Measurements from ENCODE around the gene MTMR12. TPM values are rescaled to one million over a fixed set of nuclear protein-coding genes. Genes with fewer than 3 reads are reported as not detected.
A peak's percentile ranks its signal among the peaks of the same experiment; 100 is the strongest.
"Not testable (repeated sequence)": the region's sequence is repeated elsewhere in the genome, so short reads cannot be mapped to it uniquely, and the experiment has no call there.

The MTMR12 gene
- total RNA-seq, 8 experiments from 2014 or later = 6.3 to 22.1 (median 13.2) TPM

DNA sequence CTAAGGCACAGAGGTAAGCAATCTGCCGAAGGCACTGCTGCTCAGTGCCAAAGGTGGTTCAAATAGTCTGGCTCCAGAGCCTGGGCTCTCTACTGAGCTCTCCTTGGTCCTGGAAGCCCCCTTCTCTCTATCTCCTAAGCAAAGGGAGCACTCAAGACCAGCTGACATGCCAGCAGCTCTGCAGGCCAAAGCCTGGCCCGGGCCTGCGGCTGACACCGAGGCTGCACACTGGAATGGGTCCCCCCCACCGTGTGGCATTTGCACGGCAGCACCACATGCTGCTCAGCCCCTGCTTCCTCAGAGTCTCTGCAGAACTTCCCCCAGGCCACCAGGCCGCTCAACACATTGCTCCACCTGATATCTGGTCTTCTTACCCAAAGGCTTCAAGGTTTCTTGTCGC lies 80.8 kb downstream of the MTMR12 start:
- Histone ChIP-seq H3K27ac (no peak overlapping the region), H3K4me3 (no peak overlapping the region), H3K4me1 (replicated peaks in 1 of 2) (no peaks in the 10 kb centered on the region)
- ATAC-seq (replicated peaks in 6 of 8) = peak in 1 of 8 experiments; percentile 25
- WGBS, 10 experiments = 0 to 80% (median 27%) methylated on average over 1 to 2 of the region's 8 CpGs; no CpG with 5 or more reads in 4 of the 10 experiments
- in situ Hi-C loops (cut with MboI; ENCODE audit: low pct_unique_long_range_greater_than_20kb in 2 of 9, low sequenced_read_pairs in 9 of 9, unreplicated experiment in 9 of 9) = loop anchor here in 1 of 9 experiments (10.0 kb wide), 1 partner anchor 93 kb away; no protein-coding TSS in a partner anchor

DNA sequence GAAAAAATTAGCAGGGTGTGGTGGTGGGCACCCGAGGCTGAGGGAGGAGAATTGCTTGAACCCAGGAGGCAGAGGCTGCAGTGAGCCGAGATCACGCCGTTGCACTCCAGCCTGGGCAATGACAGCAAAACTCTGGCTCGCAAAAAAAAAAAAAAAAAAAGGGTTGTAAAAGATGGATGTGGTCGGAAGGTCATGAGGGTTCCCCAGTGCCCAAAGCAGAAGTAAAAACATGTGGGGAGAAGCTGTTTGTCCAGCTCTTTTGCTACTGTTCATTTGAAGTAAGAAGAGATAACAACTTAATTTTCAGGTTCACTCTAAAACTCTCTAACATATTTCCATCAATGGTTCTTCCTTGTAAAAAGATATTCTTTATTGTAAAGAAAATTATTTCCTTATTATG lies 81.5 kb downstream of the MTMR12 start:
- Histone ChIP-seq H3K27ac (no peak overlapping the region), H3K4me1 (replicated peaks in 1 of 2) (no peaks in the 10 kb centered on the region), H3K4me3 (no peak overlapping the region)
- WGBS, 10 experiments = 64 to 100% (median 90%) methylated on average over 1 to 6 of the region's 6 CpGs; no CpG with 5 or more reads in 2 of the 10 experiments
- in situ Hi-C loops (cut with MboI; ENCODE audit: low pct_unique_long_range_greater_than_20kb in 2 of 9, low sequenced_read_pairs in 9 of 9, unreplicated experiment in 9 of 9) = loop anchor here in 1 of 9 experiments (10.0 kb wide), 1 partner anchor 94 kb away; no protein-coding TSS in a partner anchor
- no peak for ATAC-seq (replicated peaks in 6 of 8)

DNA sequence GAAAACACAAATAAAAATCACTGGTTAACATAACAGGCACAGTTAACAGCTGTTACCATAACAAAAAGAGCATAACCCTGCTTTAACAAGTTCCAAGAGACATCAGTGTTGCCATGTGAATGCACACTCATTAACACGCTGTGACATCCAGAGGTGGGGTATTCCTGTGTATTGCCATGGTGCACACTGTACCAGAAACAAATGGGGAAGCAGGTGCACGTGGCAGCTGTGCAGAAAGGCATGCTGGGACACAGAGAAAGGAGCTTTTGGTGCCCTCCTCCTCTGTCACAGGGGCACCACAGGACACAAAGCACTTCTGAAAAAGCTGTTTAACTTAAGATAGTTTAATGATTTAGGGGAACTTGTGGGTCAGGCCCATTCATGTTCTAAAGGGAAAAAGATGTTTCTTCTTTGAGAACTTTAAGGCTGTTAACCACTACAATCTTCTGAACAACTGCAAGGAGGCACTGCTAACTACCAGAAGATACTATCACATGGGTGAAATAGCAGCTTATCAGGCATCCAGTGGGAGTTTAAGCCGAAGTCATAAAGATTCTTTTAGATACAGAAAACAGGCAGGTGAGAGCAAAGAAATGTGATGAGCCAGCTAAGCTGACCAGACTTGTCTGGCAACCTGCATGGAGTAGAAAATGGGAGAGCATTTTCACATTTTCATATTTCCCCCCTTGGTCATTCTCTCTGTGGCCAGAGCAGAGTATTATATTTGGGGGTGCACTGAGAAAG lies 82.2 kb downstream of the MTMR12 start:
- whole genome bisulfite sequencing, 10 experiments = 71 to 100% (median 97%) methylated on average over 1 to 3 of the region's 3 CpGs; no CpG with 5 or more reads in 2 of the 10 experiments
- ATAC-seq (replicated peaks in 6 of 8) = peak in 5 of 8 experiments; percentile 56 to 77 (median 66)
- in situ Hi-C loops (cut with MboI; ENCODE audit: low pct_unique_long_range_greater_than_20kb in 2 of 9, low sequenced_read_pairs in 9 of 9, unreplicated experiment in 9 of 9) = loop anchor here in 1 of 9 experiments (10.0 kb wide), 1 partner anchor 94 kb away; no protein-coding TSS in a partner anchor
- H3K27ac ChIP-seq = no peak overlapping the region
- no peaks in the 10 kb centered on the region for H3K4me1 ChIP-seq (replicated peaks in 1 of 2)
- no peak overlapping the region for H3K4me3 ChIP-seq

DNA sequence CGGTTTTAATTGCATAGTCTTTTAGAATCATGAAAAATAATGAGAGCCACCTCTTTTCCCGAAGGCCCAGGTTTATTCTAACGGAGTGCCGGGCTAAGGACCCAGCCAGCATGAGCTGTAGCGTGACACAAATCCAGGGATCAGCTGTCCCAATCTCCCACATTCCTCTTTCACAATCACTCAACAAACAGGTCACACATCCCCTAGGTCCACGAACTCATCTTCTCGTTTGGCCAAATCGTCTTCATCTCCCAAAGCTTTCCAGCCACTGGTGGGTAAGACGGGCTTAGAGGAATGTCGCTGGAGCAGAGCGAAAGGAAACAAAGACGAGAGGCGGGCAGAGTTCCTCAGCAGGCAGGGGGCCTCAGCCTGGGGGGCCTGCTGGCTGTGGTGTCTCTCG lies 83.2 kb downstream of the MTMR12 start:
- 81 to 100% (median 94%) methylated on average over 2 to 11 of the region's 14 CpGs; no CpG with 5 or more reads in 3 of the 10 experiments for WGBS, 10 experiments
- in situ Hi-C loops (cut with MboI; ENCODE audit: low pct_unique_long_range_greater_than_20kb in 2 of 9, low sequenced_read_pairs in 9 of 9, unreplicated experiment in 9 of 9) = no loop called here
- Histone ChIP-seq H3K4me3 (no peak overlapping the region), H3K27ac (no peak overlapping the region), H3K4me1 (replicated peaks in 1 of 2) (no peaks in the 10 kb centered on the region)
- no peak for ATAC-seq (replicated peaks in 6 of 8)

DNA sequence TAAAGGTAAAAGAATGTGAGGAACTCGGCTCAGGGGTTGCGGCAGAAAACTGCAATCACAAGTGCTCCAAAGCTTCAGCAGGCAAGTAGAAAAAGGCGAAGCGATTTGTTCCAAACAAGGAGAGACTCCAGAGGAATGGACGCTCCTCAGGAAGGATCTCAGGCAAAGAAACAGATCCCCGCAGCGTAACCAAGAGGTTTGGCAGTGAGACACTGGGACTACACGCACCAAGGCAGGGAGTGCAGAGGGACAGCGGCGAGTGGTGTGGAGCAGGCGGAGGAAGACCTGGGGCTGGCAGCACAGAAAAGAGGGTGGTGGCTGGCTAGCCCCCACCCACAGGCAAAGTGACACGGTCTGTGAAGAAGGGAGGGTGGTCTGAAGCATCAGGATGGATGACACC lies 83.9 kb downstream of the MTMR12 start:
- ATAC-seq (replicated peaks in 6 of 8) = no peak
- in situ Hi-C loops (cut with MboI; ENCODE audit: low pct_unique_long_range_greater_than_20kb in 2 of 9, low sequenced_read_pairs in 9 of 9, unreplicated experiment in 9 of 9) = no loop called here
- Histone ChIP-seq H3K4me3 (no peak overlapping the region), H3K27ac (no peak overlapping the region), H3K4me1 (replicated peaks in 1 of 2) (peaks cover 0 to 3% of the 10 kb centered on the region in 2 donors)
- WGBS, 10 experiments = 92 to 100% (median 97%) methylated on average over 2 to 10 of the region's 12 CpGs; no CpG with 5 or more reads in 1 of the 10 experiments

DNA sequence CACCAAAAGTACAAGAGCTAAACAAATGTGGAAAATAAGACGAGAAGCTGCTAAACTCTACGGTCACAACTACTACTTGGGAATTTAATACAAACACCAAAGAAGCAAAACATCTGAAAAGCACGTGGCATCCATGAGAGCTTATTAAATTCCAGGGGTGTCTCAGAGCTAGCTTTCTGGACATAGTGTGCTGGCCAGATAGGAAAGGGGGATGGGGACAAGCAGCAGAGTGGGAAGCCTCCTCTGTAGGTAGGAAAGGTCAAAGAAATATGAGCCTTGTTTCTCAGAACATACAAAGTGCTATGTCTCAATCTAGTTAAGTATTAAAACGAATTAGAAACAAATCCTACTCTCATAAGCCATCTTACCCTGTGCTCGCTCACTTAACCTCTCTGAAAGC lies 87.3 kb downstream of the MTMR12 start:
- WGBS, 10 experiments = 38 to 97% (median 81%) methylated on average over 1 to 5 of the region's 5 CpGs
- ATAC-seq (replicated peaks in 6 of 8) = peak in 2 of 8 experiments; percentile 36 to 47
- H3K4me3 ChIP-seq = no peak overlapping the region
- no peak overlapping the region for H3K27ac ChIP-seq
- peaks cover 0 to 5% of the 10 kb centered on the region in 2 donors for H3K4me1 ChIP-seq (replicated peaks in 1 of 2)
- in situ Hi-C loops (cut with MboI; ENCODE audit: low pct_unique_long_range_greater_than_20kb in 2 of 9, low sequenced_read_pairs in 9 of 9, unreplicated experiment in 9 of 9) = no loop called here

DNA sequence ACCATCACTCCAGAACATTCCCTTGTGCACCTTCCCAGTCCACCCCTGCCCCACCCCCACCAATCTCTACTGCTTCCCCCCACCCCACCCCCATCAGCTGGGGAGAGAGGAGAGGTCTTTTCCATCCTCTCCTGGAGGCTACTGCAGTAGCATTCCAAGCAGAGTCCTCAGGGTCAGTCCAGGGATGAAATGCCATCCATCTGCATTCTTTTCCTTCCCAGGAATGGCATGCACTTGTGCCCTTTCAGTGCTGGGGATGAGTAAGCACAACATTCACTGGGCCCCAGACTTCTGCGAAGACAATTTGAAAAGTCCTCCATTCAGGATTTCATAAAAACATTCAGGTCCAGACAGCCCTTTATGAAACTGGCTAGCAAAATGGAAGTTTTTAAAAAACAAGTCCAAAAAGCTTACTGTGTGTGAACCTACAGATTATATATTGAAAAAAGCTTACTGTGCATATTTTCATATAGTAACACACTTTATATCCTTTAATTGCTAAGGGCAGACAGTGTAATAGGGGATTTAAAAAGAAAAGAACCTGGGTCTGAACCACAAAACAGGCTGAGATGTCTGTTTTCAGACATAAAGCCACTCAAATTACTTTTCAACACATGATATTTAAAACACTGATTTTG lies 88.6 kb downstream of the MTMR12 start:
- Histone ChIP-seq H3K4me1 (replicated peaks in 1 of 2) (peaks cover 0 to 5% of the 10 kb centered on the region in 2 donors), H3K4me3 (no peak overlapping the region), H3K27ac (no peak overlapping the region)
- WGBS, 10 experiments = 43 to 100% (median 73%) methylated on average over 1 of the region's 1 CpG; no CpG with 5 or more reads in 4 of the 10 experiments
- ATAC-seq (replicated peaks in 6 of 8) = peak in 6 of 8 experiments; percentile 38 to 92 (median 64)
- in situ Hi-C loops (cut with MboI; ENCODE audit: low pct_unique_long_range_greater_than_20kb in 2 of 9, low sequenced_read_pairs in 9 of 9, unreplicated experiment in 9 of 9) = no loop called here

DNA sequence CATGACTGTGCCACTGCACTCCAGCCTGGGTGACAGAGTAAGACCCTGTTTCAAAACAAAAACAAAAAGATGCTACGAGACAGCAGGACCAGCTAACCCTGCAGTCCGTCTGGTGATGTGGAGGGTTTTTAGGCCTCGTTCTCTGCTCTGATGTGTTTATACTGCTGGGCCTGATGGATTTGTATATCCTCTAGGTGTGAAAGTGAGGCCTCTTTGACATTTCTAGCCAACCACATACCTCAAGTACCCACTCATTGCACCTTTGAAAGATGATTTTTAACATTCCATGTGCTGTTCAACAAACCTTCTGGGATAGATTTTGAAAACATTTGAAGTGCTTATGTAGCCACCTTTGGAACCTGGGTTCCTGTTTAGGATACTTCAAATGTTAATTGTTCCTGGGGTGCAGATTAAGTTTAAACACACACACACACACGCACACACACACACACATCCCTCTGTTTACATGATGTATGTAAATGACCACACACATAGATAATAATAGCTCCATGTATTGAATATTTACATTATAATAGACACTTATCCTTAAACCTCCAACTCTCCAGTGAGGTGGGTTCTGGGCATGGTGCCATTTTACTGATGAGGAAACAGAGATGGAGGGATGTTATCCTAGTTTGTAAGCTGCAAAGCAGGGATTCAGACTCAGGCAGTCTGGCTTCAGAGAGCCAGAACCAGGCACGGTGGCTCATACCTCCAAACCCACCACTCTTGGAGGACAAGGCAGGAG lies 89.8 kb downstream of the MTMR12 start:
- H3K4me3 ChIP-seq = no peak overlapping the region
- 60 to 100% (median 95%) methylated on average over 1 to 4 of the region's 5 CpGs; no CpG with 5 or more reads in 5 of the 10 experiments for WGBS, 10 experiments
- no peak for ATAC-seq (replicated peaks in 6 of 8)
- peaks cover 0 to 8% of the 10 kb centered on the region in 2 donors for H3K4me1 ChIP-seq (replicated peaks in 1 of 2)
- in situ Hi-C loops (cut with MboI; ENCODE audit: low pct_unique_long_range_greater_than_20kb in 2 of 9, low sequenced_read_pairs in 9 of 9, unreplicated experiment in 9 of 9) = no loop called here
- H3K27ac ChIP-seq = no peak overlapping the region

DNA sequence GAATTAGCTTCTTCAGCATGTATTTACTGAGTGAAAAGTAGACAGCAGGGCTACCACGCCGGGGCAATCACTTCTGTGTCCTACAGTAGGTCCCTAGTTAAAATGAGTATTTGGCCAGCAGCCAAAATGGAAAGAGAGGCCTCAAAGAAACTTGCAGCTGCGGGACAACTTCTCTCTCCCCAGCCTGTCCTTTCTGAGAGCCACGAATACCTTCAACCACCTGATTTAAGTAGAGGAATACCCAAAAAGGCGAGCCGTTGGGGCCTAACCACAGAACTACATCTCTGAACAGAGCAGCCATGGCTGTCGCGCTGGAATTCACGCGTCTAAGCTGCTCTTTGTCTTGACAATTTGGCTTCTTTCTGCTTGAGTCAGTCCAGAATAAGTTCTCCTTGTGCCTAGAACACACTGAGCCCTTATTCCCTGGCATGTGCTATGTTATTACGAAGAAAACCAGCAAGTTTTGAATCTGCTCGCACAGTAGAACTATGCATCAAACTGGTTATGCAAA lies 94.8 kb downstream of the MTMR12 start:
- WGBS, 10 experiments = 25 to 100% (median 42%) methylated on average over 1 to 11 of the region's 12 CpGs; no CpG with 5 or more reads in 3 of the 10 experiments
- in situ Hi-C loops (cut with MboI; ENCODE audit: low pct_unique_long_range_greater_than_20kb in 2 of 9, low sequenced_read_pairs in 9 of 9, unreplicated experiment in 9 of 9) = no loop called here
- Histone ChIP-seq H3K4me1 (replicated peaks in 1 of 2) (peaks cover 0 to 4% of the 10 kb centered on the region in 2 donors), H3K27ac (no peak overlapping the region), H3K4me3 (no peak overlapping the region)
- ATAC-seq (replicated peaks in 6 of 8) = peak in 4 of 8 experiments; percentile 26 to 69 (median 39)

DNA sequence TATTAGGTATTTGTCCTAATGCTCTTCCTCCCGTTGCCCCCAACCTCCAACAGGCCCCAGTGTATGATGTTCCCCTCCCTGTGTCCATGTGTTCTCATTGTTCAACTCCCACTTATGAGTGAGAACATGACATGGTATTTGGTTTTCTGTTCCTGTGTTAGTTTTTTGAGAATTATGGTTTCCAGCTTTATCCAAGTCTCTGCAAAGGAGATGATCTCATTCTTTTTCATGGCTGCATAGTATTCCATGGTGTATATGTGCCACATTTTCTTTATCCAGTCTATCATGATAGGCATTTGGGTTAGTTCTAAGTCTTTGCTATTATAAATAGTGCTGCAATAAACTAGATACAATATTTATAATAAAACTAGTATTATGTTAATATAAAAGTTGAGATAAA lies 98.4 kb downstream of the MTMR12 start:
- ATAC-seq (replicated peaks in 6 of 8); H3K27ac ChIP-seq; H3K4me1 ChIP-seq (replicated peaks in 1 of 2); in situ Hi-C loops (cut with MboI; ENCODE audit: low pct_unique_long_range_greater_than_20kb in 2 of 9, low sequenced_read_pairs in 9 of 9, unreplicated experiment in 9 of 9); H3K4me3 ChIP-seq: not testable (repeated sequence)
- WGBS, 10 experiments = 11 to 100% (median 80%) methylated on average over 1 of the region's 1 CpG; no CpG with 5 or more reads in 3 of the 10 experiments

DNA sequence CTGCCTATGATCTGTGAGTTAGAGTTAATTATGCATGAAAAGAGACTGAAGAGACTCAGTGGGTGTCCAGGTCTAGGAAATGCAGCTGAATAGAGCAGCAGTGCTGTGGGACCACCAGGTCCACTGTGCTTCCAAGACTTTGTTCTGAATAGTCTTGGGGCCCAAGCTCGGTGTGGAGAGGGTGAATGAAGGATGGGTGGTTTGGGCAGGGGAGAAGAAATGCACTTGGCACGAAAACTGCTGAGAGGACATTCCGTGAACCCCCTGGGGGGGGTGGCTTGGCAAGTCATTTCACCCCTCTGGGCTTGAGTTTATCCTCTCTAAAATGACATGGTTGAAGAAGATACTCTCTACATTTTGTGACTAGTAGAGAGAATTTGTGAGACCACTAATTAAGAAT lies 102.6 kb downstream of the MTMR12 start:
- WGBS, 10 experiments = 50 to 67% (median 54%) methylated on average over 1 to 3 of the region's 3 CpGs; no CpG with 5 or more reads in 5 of the 10 experiments
- H3K4me3 ChIP-seq = no peak overlapping the region

DNA sequence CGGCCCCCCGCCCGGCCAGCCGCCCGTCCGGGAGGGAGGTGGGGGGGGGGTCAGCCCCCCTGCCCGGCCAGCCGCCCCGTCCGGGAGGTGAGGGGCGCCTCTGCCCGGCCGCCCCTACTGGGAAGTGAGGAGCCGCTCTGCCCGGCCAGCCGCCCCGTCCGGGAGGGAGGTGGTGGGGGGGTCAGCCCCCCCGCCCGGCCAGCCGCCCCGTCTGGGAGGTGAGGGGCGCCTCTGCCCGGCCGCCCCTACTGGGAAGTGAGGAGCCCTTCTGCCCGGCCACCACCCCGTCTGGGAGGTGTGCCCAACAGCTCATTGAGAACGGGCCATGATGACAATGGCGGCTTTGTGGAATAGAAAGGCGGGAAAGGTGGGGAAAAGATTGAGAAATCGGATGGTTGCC lies 103.9 kb downstream of the MTMR12 start:
- H3K27ac ChIP-seq; ATAC-seq (replicated peaks in 6 of 8); H3K4me1 ChIP-seq (replicated peaks in 1 of 2); in situ Hi-C loops (cut with MboI; ENCODE audit: low pct_unique_long_range_greater_than_20kb in 2 of 9, low sequenced_read_pairs in 9 of 9, unreplicated experiment in 9 of 9); H3K4me3 ChIP-seq: not testable (repeated sequence)
- WGBS, 10 experiments = no CpG with 5 or more reads among the region's 31 CpGs

More for the DNA sequence above, 102.6 kb downstream of the MTMR12 start:
- no peak for ATAC-seq (replicated peaks in 6 of 8)
- no peaks in the 10 kb centered on the region for H3K4me1 ChIP-seq (replicated peaks in 1 of 2)
- H3K27ac ChIP-seq = no peak overlapping the region
- in situ Hi-C loops (cut with MboI; ENCODE audit: low pct_unique_long_range_greater_than_20kb in 2 of 9, low sequenced_read_pairs in 9 of 9, unreplicated experiment in 9 of 9) = no loop called here

DNA sequence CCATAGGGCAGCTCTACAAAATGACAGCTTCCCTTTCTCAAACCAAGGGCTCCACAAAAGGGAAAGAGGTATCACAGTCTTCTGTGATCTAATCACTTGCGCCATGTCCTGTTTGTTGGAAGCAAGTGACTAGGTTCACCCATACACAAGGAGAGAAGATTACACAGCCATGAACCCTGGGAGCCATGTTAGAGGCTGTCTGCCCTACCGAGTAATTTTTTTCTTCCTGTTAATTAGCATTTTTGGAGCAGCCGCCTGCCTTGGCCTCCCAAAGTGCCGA lies 105.4 kb downstream of the MTMR12 start:
- Histone ChIP-seq H3K27ac (no peak overlapping the region), H3K4me3 (no peak overlapping the region), H3K4me1 (replicated peaks in 1 of 2) (no peaks in the 10 kb centered on the region)
- no peak for ATAC-seq (replicated peaks in 6 of 8)
- WGBS, 10 experiments = 80 to 100% (median 100%) methylated on average over 1 to 2 of the region's 4 CpGs; no CpG with 5 or more reads in 6 of the 10 experiments
- in situ Hi-C loops (cut with MboI; ENCODE audit: low pct_unique_long_range_greater_than_20kb in 2 of 9, low sequenced_read_pairs in 9 of 9, unreplicated experiment in 9 of 9) = no loop called here
